ENCODE measurements around the gene SNAP25. TPM values are rescaled to one million over a fixed set of nuclear protein-coding genes. Genes with fewer than 3 reads are reported as not detected.

SNAP25 gene
- polyA plus RNA-seq, 6 donors from 2014 or later, result 0.23 to 0.44 TPM; not detected in 4

DNA sequence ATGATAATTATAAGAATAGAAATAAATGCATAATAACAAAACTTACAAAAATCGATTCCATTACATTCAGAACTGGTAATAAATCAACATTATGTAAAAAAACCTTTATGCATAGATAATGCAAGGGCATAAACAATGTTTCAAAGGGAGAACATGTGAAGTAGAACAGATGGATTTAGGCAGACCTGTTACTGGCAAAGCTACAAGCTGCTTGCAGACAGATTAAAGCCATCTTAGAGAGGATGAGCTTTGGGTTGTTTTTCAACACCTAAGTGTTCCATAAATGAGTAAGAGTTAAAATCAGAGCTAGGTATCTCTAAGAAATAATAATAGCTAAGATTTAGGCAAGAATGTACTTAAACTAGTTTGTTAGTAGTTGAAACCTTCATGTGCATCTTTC, 37.2 kb downstream of the SNAP25 start:
- H3K36me3 Mint-ChIP-seq, result no peaks in the 10 kb centered on the region
- H3K27me3 Mint-ChIP-seq, result peaks cover 4 to 8% (median 6%) of the 10 kb centered on the region in 3 donors
- H3K4me1 Mint-ChIP-seq, result no peaks in the 10 kb centered on the region
- ATAC-seq (ENCODE audit: low read depth in 2 of 2), result no peak
- H3K4me3 Mint-ChIP-seq, result no peak overlapping the region
- no peaks in the 10 kb centered on the region for H3K9me3 Mint-ChIP-seq
- no peak for DNase-seq
- no peak overlapping the region for H3K27ac Mint-ChIP-seq

DNA sequence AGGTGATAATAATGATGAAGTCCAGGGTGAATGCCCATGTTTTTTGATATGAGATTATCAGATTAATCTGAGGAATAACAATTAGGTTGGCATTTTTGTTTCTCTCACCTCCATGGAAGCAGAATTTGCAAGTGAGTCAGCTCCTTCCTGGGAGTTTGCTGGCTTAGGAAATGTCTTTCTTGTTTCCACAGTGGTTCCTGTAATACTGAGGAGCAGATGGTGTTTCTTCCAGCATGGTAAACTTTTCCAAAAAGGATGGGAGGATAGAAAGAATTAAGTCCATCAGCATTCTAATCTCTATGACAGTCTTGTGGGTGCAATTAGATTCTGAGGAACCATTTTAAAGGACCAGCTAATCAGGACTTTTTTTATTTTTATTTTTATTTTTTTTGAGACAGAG, 40.5 kb downstream of the SNAP25 start:
- Mint-ChIP-seq H3K36me3 (no peaks in the 10 kb centered on the region), H3K4me3 (no peak overlapping the region), H3K9me3 (no peaks in the 10 kb centered on the region), H3K27ac (no peak overlapping the region), H3K27me3 (peaks cover 0 to 5% (median 4%) of the 10 kb centered on the region in 3 donors), H3K4me1 (no peaks in the 10 kb centered on the region)
- DNase-seq (no peak), ATAC-seq (ENCODE audit: low read depth in 2 of 2) (no peak)

GRCh38 chr20:10260316-10260715, 41.7 kb downstream of the SNAP25 start:
- Mint-ChIP-seq H3K9me3 (no peaks in the 10 kb centered on the region), H3K27me3 (peaks cover 0 to 4% (median 0%) of the 10 kb centered on the region in 3 donors), H3K4me1 (no peaks in the 10 kb centered on the region), H3K36me3 (no peaks in the 10 kb centered on the region), H3K27ac (no peak overlapping the region), H3K4me3 (no peak overlapping the region)
- DNase-seq (no peak), ATAC-seq (ENCODE audit: low read depth in 2 of 2) (no peak)

DNA sequence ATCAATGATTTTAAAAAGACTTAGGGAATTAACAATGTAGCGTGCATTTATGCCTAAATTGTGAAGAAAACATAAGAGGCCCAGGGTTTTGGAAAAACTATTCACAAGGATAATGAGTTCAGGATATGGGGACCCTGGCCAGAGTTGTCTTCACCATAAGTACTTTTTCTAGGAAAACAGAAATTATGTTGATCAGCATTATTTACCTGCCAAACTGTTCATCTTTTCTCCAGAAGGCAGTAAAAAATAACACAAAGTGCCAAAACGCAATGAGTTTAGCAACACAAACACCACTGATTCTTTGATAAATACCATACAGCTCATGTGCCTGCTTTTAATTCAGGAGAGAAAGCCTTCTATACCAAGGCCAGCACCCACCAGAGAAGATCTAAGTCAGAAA, 43.1 kb downstream of the SNAP25 start:
- Mint-ChIP-seq H3K4me1 (no peaks in the 10 kb centered on the region), H3K27ac (no peak overlapping the region), H3K9me3 (no peaks in the 10 kb centered on the region), H3K4me3 (no peak overlapping the region), H3K36me3 (no peaks in the 10 kb centered on the region), H3K27me3 (peaks cover 0 to 4% (median 0%) of the 10 kb centered on the region in 3 donors)
- no peak for DNase-seq
- ATAC-seq (ENCODE audit: low read depth in 2 of 2), result no peak

GRCh38 chr20:10263385-10264165, 44.9 kb downstream of the SNAP25 start:
- DNase-seq (no peak), ATAC-seq (ENCODE audit: low read depth in 2 of 2) (no peak)
- no peaks in the 10 kb centered on the region for H3K9me3 Mint-ChIP-seq
- peaks cover 0 to 3% (median 0%) of the 10 kb centered on the region in 3 donors for H3K27me3 Mint-ChIP-seq
- no peak overlapping the region for H3K27ac Mint-ChIP-seq
- H3K36me3 Mint-ChIP-seq, result no peaks in the 10 kb centered on the region
- H3K4me1 Mint-ChIP-seq, result no peaks in the 10 kb centered on the region
- no peak overlapping the region for H3K4me3 Mint-ChIP-seq

DNA sequence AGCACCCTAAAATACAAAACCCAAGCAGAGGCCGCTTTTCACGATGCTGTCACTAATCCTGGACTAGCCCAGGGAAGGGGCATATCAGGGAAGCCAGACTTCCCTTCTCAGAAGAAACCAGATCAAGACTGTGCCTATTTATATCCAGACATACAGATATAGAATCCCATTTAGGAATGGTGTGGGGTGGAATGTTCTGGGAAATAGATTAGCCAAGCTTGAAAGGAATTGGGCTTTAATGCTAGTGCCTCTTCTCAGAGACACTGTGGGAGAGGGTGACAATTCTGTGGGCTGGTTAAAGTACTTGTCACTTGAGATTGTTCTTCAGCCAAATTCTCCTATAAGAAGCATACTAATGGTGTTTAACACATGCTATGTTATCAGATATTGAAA, 45.5 kb downstream of the SNAP25 start:
- Mint-ChIP-seq H3K27me3 (no peaks in the 10 kb centered on the region), H3K4me3 (no peak overlapping the region), H3K27ac (no peak overlapping the region), H3K36me3 (no peaks in the 10 kb centered on the region), H3K9me3 (no peaks in the 10 kb centered on the region), H3K4me1 (no peaks in the 10 kb centered on the region)
- DNase-seq (no peak), ATAC-seq (ENCODE audit: low read depth in 2 of 2) (no peak)

DNA sequence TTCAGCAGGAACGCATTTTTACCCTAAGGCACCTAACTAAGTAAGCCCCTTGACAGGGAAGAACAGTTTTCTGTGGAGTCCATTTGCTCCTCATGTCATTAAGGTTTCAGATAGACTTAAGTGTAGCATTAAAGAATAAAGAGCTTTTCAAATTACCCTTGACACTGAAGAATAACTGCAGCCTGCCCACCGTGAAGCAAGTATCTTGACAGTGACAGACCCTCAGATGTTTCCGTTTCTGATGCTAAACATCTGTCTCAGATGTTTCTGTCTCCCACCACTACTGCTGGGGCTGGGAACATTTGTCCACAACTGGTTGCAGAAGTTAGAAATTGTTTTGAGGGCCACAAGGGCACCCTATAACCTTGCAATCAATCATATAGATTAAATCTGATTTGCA, 50.0 kb downstream of the SNAP25 start:
- ATAC-seq (ENCODE audit: low read depth in 2 of 2), result no peak
- Mint-ChIP-seq H3K36me3 (no peaks in the 10 kb centered on the region), H3K27me3 (no peaks in the 10 kb centered on the region), H3K4me1 (no peaks in the 10 kb centered on the region), H3K27ac (peak overlapping the region in 1 of 6 donors; percentile 35), H3K9me3 (peaks cover 0 to 3% (median 0%) of the 10 kb centered on the region in 7 donors), H3K4me3 (no peak overlapping the region)
- DNase-seq, result no peak

DNA sequence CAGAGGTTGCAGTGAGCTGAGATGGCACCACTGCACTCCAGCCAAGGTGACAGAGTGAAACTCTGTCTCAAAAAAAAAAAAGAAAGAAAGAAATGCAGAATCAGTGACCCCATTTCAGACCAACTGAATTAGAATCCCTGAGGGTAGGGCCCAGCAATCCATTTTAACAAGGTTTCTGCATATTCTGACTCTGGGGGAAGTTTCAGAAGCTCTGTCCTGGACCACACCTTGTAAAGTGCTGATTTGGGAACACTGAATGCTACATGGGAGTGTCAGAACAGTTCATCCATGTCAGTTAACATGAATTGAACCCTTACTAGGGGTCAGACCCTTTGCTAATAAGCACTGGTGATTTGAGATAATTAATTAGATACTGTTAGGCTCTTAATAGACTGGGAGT, 52.0 kb downstream of the SNAP25 start:
- ATAC-seq (ENCODE audit: low read depth in 2 of 2), result no peak
- no peaks in the 10 kb centered on the region for H3K27me3 Mint-ChIP-seq
- no peak for DNase-seq
- peaks cover 0 to 3% (median 0%) of the 10 kb centered on the region in 7 donors for H3K9me3 Mint-ChIP-seq
- H3K36me3 Mint-ChIP-seq, result no peaks in the 10 kb centered on the region
- H3K27ac Mint-ChIP-seq, result no peak overlapping the region
- no peaks in the 10 kb centered on the region for H3K4me1 Mint-ChIP-seq
- H3K4me3 Mint-ChIP-seq, result no peak overlapping the region

DNA sequence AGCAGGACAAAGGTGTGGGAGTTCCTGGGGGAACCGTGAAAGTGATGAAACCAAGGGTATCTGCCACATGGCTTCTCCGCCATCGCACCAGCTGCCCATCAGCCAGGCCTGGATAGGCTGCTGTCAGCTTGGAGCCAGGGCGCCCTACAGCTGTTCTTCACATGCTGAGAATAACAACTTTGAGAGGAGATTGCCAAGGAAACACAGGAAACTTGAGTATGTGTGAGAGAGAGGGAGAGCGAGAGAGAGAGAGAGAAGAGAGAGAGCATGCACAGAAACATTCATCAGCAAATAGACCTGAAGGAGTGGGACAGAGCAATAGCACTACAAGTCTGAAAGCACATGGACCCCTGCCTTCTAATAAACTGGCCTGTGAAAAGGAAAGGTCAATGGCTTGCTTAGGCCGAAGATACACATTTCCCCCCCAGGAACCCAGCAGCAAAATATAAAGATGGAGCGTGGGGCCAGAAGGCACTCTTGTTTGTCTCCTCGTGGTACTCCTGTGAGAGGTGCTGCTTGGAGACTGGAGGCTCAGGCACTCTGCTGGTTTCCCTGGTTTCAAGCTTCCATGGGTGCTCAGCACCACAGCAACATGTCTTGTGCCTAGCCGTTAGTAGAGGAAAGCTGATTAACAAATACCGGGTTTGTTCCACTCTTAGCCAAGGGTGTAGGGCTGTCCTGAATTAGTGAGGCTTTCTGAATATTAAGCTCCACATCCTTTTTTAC, 53.0 kb downstream of the SNAP25 start:
- H3K27me3 Mint-ChIP-seq, result no peaks in the 10 kb centered on the region
- no peak overlapping the region for H3K27ac Mint-ChIP-seq
- H3K4me3 Mint-ChIP-seq, result no peak overlapping the region

DNA sequence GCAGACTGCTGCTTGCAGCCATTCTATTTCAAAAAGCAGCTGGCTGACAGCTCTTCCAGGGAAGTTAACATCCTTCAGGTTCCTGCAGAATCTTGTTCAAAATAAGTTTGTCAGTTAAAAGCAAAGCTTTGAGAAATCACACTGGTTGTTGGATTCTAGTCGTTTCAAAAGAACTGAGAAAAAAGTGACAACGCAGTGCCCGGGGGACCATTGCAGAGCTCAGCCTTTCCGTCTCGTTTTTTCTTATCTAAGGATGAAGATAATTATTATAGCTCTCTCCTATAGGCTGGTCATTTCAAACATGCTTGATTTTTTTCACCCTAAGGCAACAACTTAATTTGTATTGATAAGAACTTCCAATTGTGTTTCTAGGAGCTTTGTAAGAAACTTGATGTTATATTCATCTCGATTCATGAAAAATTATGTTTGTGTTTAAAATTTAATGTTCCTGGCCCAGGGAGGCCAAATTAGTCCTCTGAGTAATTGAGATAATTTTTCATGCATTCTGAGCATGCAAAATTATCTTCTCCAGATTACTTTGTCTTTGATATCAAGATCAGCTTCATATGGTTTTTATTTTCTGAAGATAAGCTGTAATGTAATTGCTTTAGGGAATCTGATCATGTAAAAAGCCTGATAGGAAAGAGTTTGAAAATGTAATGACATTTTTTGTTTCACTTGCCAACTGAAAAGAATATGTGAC, 58.4 kb downstream of the SNAP25 start:
- ATAC-seq (ENCODE audit: low read depth in 2 of 2) (no peak), DNase-seq (no peak)
- H3K27me3 Mint-ChIP-seq, result peaks cover 0 to 11% (median 4%) of the 10 kb centered on the region in 3 donors
- H3K4me1 Mint-ChIP-seq, result no peaks in the 10 kb centered on the region
- peaks cover 0 to 5% (median 0%) of the 10 kb centered on the region in 7 donors for H3K9me3 Mint-ChIP-seq
- H3K27ac Mint-ChIP-seq, result no peak overlapping the region
- H3K4me3 Mint-ChIP-seq, result no peak overlapping the region
- H3K36me3 Mint-ChIP-seq, result no peaks in the 10 kb centered on the region

More for the DNA sequence above, 53.0 kb downstream of the SNAP25 start:
- no peaks in the 10 kb centered on the region for H3K4me1 Mint-ChIP-seq
- no peaks in the 10 kb centered on the region for H3K36me3 Mint-ChIP-seq
- ATAC-seq (ENCODE audit: low read depth in 2 of 2) (no peak), DNase-seq (no peak)
- peaks cover 0 to 3% (median 0%) of the 10 kb centered on the region in 7 donors for H3K9me3 Mint-ChIP-seq

DNA sequence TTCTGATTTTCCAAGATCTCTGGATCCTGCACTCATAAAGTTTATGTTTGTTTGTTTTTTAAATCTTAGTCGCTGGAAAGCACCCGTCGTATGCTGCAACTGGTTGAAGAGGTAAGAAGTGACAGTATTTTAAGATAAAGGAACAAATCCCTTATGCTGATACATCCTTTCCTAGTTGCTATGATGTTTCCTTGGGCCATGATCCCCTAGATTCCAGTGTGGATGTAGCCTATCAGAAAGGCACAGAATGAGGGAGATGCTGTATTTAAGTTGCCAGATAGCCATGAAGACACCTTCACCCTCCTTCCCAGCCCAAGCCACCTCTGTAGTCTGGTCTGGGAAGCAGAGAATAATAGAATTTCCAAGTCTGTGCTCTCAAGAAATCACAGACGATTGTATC, 59.0 kb downstream of the SNAP25 start:
- H3K36me3 Mint-ChIP-seq, result no peaks in the 10 kb centered on the region
- DNase-seq (no peak), ATAC-seq (ENCODE audit: low read depth in 2 of 2) (no peak)
- H3K4me3 Mint-ChIP-seq, result no peak overlapping the region
- peaks cover 0 to 5% (median 0%) of the 10 kb centered on the region in 7 donors for H3K9me3 Mint-ChIP-seq
- H3K4me1 Mint-ChIP-seq, result no peaks in the 10 kb centered on the region
- H3K27me3 Mint-ChIP-seq, result peaks cover 0 to 14% (median 4%) of the 10 kb centered on the region in 3 donors
- H3K27ac Mint-ChIP-seq, result no peak overlapping the region

GRCh38 chr20:10278412-10278811, 59.8 kb downstream of the SNAP25 start:
- Mint-ChIP-seq H3K27ac (no peak overlapping the region), H3K27me3 (peaks cover 0 to 14% (median 4%) of the 10 kb centered on the region in 3 donors), H3K4me3 (no peak overlapping the region), H3K4me1 (no peaks in the 10 kb centered on the region), H3K9me3 (peaks cover 0 to 5% (median 0%) of the 10 kb centered on the region in 7 donors), H3K36me3 (no peaks in the 10 kb centered on the region)
- DNase-seq, result no peak
- ATAC-seq (ENCODE audit: low read depth in 2 of 2), result no peak

GRCh38 chr20:10280018-10280908, 61.6 kb downstream of the SNAP25 start:
- H3K4me1 Mint-ChIP-seq, result no peaks in the 10 kb centered on the region
- no peak for DNase-seq
- H3K27ac Mint-ChIP-seq, result no peak overlapping the region
- ATAC-seq (ENCODE audit: low read depth in 2 of 2), result no peak
- H3K4me3 Mint-ChIP-seq, result no peak overlapping the region
- peaks cover 0 to 14% (median 4%) of the 10 kb centered on the region in 3 donors for H3K27me3 Mint-ChIP-seq
- no peaks in the 10 kb centered on the region for H3K36me3 Mint-ChIP-seq
- H3K9me3 Mint-ChIP-seq, result peaks cover 0 to 4% (median 0%) of the 10 kb centered on the region in 7 donors

All from naive B cell (primary cell).